Spleen (tissue), 11 donors: Measurements from ENCODE around the gene ATG10. TPM values are rescaled to one million over a fixed set of nuclear protein-coding genes. Genes with fewer than 3 reads are reported as not detected.
"Not testable (repeated sequence)": the region's sequence is repeated elsewhere in the genome, so short reads cannot be mapped to it uniquely, and the experiment has no call there.

Experiments used
- DNase-seq: peaks from one replicate; pipeline ENCODE4 v3.0.0-alpha.2; 2020
- H3K27ac ChIP-seq, 8 donors: fragments of 200-600 bp; sonication (generic) in 7 of 8; 1 replicate in 4 of 8; 2 replicates in 4 of 8; pipeline versions ENCODE4 v1.5.0 to v1.8.0; 2016 to 2021; ENCODE audit warnings: inconsistent platforms in 4 of 8, mild to moderate bottlenecking in 4 of 8, moderate library complexity in 1 of 8
- H3K27me3 ChIP-seq, 7 donors: fragments of 200-600 bp; sonication (generic) in 6 of 7; replicated peaks in 1 of 7; 1 replicate in 4 of 7; 2 replicates in 3 of 7; pipeline versions ENCODE4 v1.5.0 to v1.8.0; 2016 to 2021; ENCODE audit warnings: inconsistent platforms in 3 of 7, mild to moderate bottlenecking in 1 of 7
- H3K36me3 ChIP-seq, 6 donors: fragments of 200-600 bp; sonication (generic) in 5 of 6; 1 replicate in 4 of 6; 2 replicates in 2 of 6; pipeline versions ENCODE4 v1.5.0 to v1.8.0; 2016 to 2021; ENCODE audit warnings: inconsistent platforms in 2 of 6
- H3K4me1 ChIP-seq, 6 donors: fragments of 200-600 bp; sonication (generic) in 5 of 6; 1 replicate in 3 of 6; 2 replicates in 3 of 6; pipeline versions ENCODE4 v1.5.0 to v1.8.0; 2016 to 2021; ENCODE audit warnings: inconsistent platforms in 3 of 6
- H3K4me3 ChIP-seq, 8 donors: fragments of 200-600 bp; sonication (generic) in 7 of 8; 1 replicate in 4 of 8; 2 replicates in 4 of 8; pipeline versions ENCODE4 v1.5.0 to v1.8.0; 2016 to 2021; ENCODE audit warnings: inconsistent platforms in 4 of 8, mild to moderate bottlenecking in 4 of 8, moderate library complexity in 2 of 8
- H3K9me3 ChIP-seq, 8 donors: fragments of 200-600 bp; sonication (generic) in 7 of 8; 1 replicate in 4 of 8; 2 replicates in 4 of 8; pipeline versions ENCODE4 v1.5.0 to v1.8.0; 2016 to 2021; ENCODE audit warnings: inconsistent platforms in 4 of 8
- CTCF ChIP-seq, 11 experiments: fragments of 200-600 bp in 7 of 11; fragments of 450-650 bp in 4 of 11; sonication (generic) in 4 of 11; IDR thresholded peaks in 8 of 11; conservative IDR thresholded peaks in 3 of 11; 1 replicate in 7 of 11; 2 replicates in 4 of 11; pipeline versions ENCODE4 v1.4.0 to v1.8.0; 2016 to 2021; ENCODE audit warnings: antibody characterized with exemption in 11 of 11, inconsistent platforms in 4 of 11, mild to moderate bottlenecking in 1 of 11
- POLR2A ChIP-seq, 3 donors: fragments of 450-650 bp; IDR thresholded peaks; one replicate each; pipeline ENCODE4 v1.5.1; 2017; ENCODE audit warnings: antibody characterized with exemption in 3 of 3, mild to moderate bottlenecking in 1 of 3
- POLR2AphosphoS5 ChIP-seq, 3 donors: sonication (generic); formaldehyde crosslinking; IDR thresholded peaks; one replicate each; pipeline ENCODE4 v1.5.1; 2017; ENCODE audit warnings: antibody characterized with exemption in 3 of 3
- WGBS, 5 donors: extraction: QIAGEN DNeasy Blood & Tissue Kit in 3 of 5; methylation state at CpG; one replicate each; pipeline versions ENCODE4 v1.1.5 to v1.1.7; 2013 to 2018; 5-methylcytosine and 5-hydroxymethylcytosine counted together
- intact Hi-C: fragments of 100-400 bp; cut with DNase I; formaldehyde crosslinking; loops from one replicate; pipeline ENCODE4 v1.15.0; 2023; ENCODE audit warnings: low total_unique reads
- polyA plus RNA-seq, 3 donors: library from polyadenylated mRNA; stranded (reverse); fragments of 200-250 nt; gene quantifications; one replicate each; pipeline ENCODE4 v1.2.1, GENCODE V29; 2013
- total RNA-seq, 7 donors: library from RNA; depleted of rRNA in 3 of 7; stranded (reverse); fragments of >200 nt in 3 of 7; fragmentation: NEBNext Ultra II Directional in 4 of 7; extraction: Animal tissue kit (Norgen Biotek cat#: 25700) in 4 of 7; gene quantifications; one replicate each; pipeline versions ENCODE4 v1.1.0 to v1.2.1, GENCODE V29; 2016 to 2021
- donor health status: healthy with polysubstance abuse.
- donor health status: DM: no; HTN: no; CAD: no; lungs with moderate emphysema.
- donor health status: DM: no; HTN: no; CAD: no.
- donor health status: Bipolar disorder and iron deficiency.
- donor health status: healthy.
- donor health status: DM: no; HTN: no; CAD: no.
- donor health status: DM: yes; HTN: yes; CAD: no.

Gene ATG10
- total and polyA plus RNA-seq, 10 donors: 1.7 to 9.1 (median 5.0) TPM

GRCh38 chr5:81980598-81981260, 8.9 kb downstream of the ATG10 start:
- no peak for TF ChIP-seq CTCF (IDR thresholded peaks at IDR 0.05 in 8 of 11, conservative IDR thresholded peaks at IDR 0.05 in 3 of 11)
- TF ChIP-seq POLR2A (IDR thresholded peaks at IDR 0.05): no peak
- no peak for TF ChIP-seq POLR2AphosphoS5 (IDR thresholded peaks at IDR 0.05)
- peaks cover 0 to 6% (median 0%) of the 10 kb centered on the region in 6 donors for H3K4me1 ChIP-seq
- 92 to 99% (median 95%) methylated on average over 3 of the region's 3 CpGs for WGBS, 5 donors

GRCh38 chr5:81982172-81982685, 10.4 kb downstream of the ATG10 start:
- H3K27me3 ChIP-seq, H3K27ac ChIP-seq, H3K9me3 ChIP-seq, intact Hi-C loops, H3K4me1 ChIP-seq, H3K4me3 ChIP-seq, DNase-seq: not testable (repeated sequence)
- 96 to 98% (median 97%) methylated on average over 10 to 11 of the region's 11 CpGs for WGBS, 5 donors
- H3K36me3 ChIP-seq: peaks cover 0 to 42% (median 0%) of the 10 kb centered on the region in 6 donors

More at GRCh38 chr5:81980598-81981260, 8.9 kb downstream of the ATG10 start:
- intact Hi-C loops: no loop called here
- H3K27me3 ChIP-seq: no peaks in the 10 kb centered on the region
- H3K9me3 ChIP-seq: no peaks in the 10 kb centered on the region
- no peak for DNase-seq
- no peak overlapping the region for H3K4me3 ChIP-seq
- H3K36me3 ChIP-seq: peaks cover 0 to 44% (median 0%) of the 10 kb centered on the region in 6 donors
- no peak overlapping the region for H3K27ac ChIP-seq

GRCh38 chr5:81983148-81983547, 11.3 kb downstream of the ATG10 start:
- H3K4me3 ChIP-seq, H3K27ac ChIP-seq, DNase-seq, H3K4me1 ChIP-seq, H3K9me3 ChIP-seq, intact Hi-C loops, H3K27me3 ChIP-seq: not testable (repeated sequence)
- H3K36me3 ChIP-seq: peaks cover 0 to 45% (median under 1%) of the 10 kb centered on the region in 6 donors
- WGBS, 5 donors: 96 to 97% (median 97%) methylated on average over 11 to 27 of the region's 27 CpGs; no CpG with 5 or more reads in 2 of the 5 donors

- H3K4me1 ChIP-seq, intact Hi-C loops, H3K27ac ChIP-seq, H3K4me3 ChIP-seq, DNase-seq, H3K9me3 ChIP-seq, H3K27me3 ChIP-seq: not testable (repeated sequence)
- H3K36me3 ChIP-seq: peaks cover 0 to 45% (median 3%) of the 10 kb centered on the region in 6 donors
- 93 to 100% (median 97%) methylated on average over 9 to 30 of the region's 30 CpGs for WGBS, 5 donors
Observed at GRCh38 chr5:81983563-81983962, 11.7 kb downstream of the ATG10 start.

GRCh38 chr5:81986126-81986525, 14.3 kb downstream of the ATG10 start:
- H3K4me1 ChIP-seq: no peaks in the 10 kb centered on the region
- no peak for TF ChIP-seq CTCF (IDR thresholded peaks at IDR 0.05 in 8 of 11, conservative IDR thresholded peaks at IDR 0.05 in 3 of 11)
- no peak for TF ChIP-seq POLR2A (IDR thresholded peaks at IDR 0.05)
- no peak for TF ChIP-seq POLR2AphosphoS5 (IDR thresholded peaks at IDR 0.05)
- no peaks in the 10 kb centered on the region for H3K9me3 ChIP-seq
- no peaks in the 10 kb centered on the region for H3K27me3 ChIP-seq
- no peak for DNase-seq
- intact Hi-C loops: no loop called here
- H3K4me3 ChIP-seq: no peak overlapping the region
- H3K36me3 ChIP-seq: peaks cover 0 to 46% (median 3%) of the 10 kb centered on the region in 6 donors
- WGBS, 5 donors: 96 to 98% (median 97%) methylated on average over 9 of the region's 9 CpGs
- no peak overlapping the region for H3K27ac ChIP-seq
